Liver (tissue), 9 donors: Measurements from ENCODE around the gene DERL3. TPM values are rescaled to one million over a fixed set of nuclear protein-coding genes. Genes with fewer than 3 reads are reported as not detected.

ENCODE experiments used
- DNase-seq: peaks from one replicate; pipeline ENCODE4 v3.0.0-alpha.2; 2017; ENCODE audit warnings: low spot score
- H3K27ac ChIP-seq, 2 donors: one replicate each; pipeline ENCODE4 v1.7.0; 2013; ENCODE audit warnings: inconsistent platforms in 2 of 2, low read length in 2 of 2, control low read depth in 1 of 2, low read depth in 1 of 2, mild to moderate bottlenecking in 1 of 2
- H3K27me3 ChIP-seq, 4 donors: one replicate each; pipeline versions ENCODE4 v1.6.1 to v1.7.0; 2013; ENCODE audit warnings: low read length in 3 of 4, inconsistent platforms in 1 of 4, mild to moderate bottlenecking in 1 of 4, moderate library complexity in 1 of 4; ENCODE audit not compliant: control insufficient read depth in 4 of 4, insufficient read depth in 4 of 4
- H3K36me3 ChIP-seq, 4 donors: one replicate each; pipeline versions ENCODE4 v1.6.1 to v1.7.0; 2013; ENCODE audit warnings: low read length in 3 of 4, mild to moderate bottlenecking in 3 of 4, low read depth in 1 of 4, moderate library complexity in 1 of 4; ENCODE audit not compliant: control insufficient read depth in 4 of 4, insufficient read depth in 3 of 4
- H3K4me1 ChIP-seq, 4 donors: one replicate each; pipeline versions ENCODE4 v1.6.1 to v1.7.0; 2013; ENCODE audit warnings: low read length in 3 of 4, mild to moderate bottlenecking in 3 of 4, moderate library complexity in 1 of 4; ENCODE audit not compliant: control insufficient read depth in 4 of 4, insufficient read depth in 4 of 4
- H3K4me3 ChIP-seq, 3 donors: one replicate each; pipeline versions ENCODE4 v1.6.1 to v1.7.0; 2013; ENCODE audit warnings: low read length in 3 of 3, control low read depth in 1 of 3, low read depth in 1 of 3, mild to moderate bottlenecking in 1 of 3
- H3K9ac ChIP-seq, 2 donors: one replicate each; pipeline ENCODE4 v1.7.0; 2013; ENCODE audit warnings: low read length in 2 of 2, mild to moderate bottlenecking in 2 of 2, moderate library complexity in 2 of 2, control low read depth in 1 of 2, low read depth in 1 of 2
- H3K9me3 ChIP-seq, 4 donors: one replicate each; pipeline versions ENCODE4 v1.6.1 to v1.7.0; 2013; ENCODE audit warnings: low read length in 3 of 4; ENCODE audit not compliant: control insufficient read depth in 4 of 4
- EGR1 ChIP-seq, 2 donors: IDR thresholded peaks; 2 replicates each; pipeline ENCODE4 v1.6.1; 2016 to 2018; ENCODE audit warnings: antibody characterized with exemption in 2 of 2, low read depth in 2 of 2
- FOXA1 ChIP-seq: IDR thresholded peaks from 2 replicates; pipeline ENCODE4 v1.6.1; 2016; ENCODE audit warnings: antibody characterized with exemption
- FOXA2 ChIP-seq: IDR thresholded peaks from 2 replicates; pipeline ENCODE4 v1.6.1; 2016; ENCODE audit warnings: antibody characterized with exemption
- GABPA ChIP-seq, 2 donors: IDR thresholded peaks in 1 of 2; conservative IDR thresholded peaks in 1 of 2; 2 replicates each; pipeline ENCODE4 v1.6.1; 2016; ENCODE audit warnings: antibody characterized with exemption in 2 of 2, mild to moderate bottlenecking in 1 of 2, moderate library complexity in 1 of 2
- HNF4A ChIP-seq, 2 donors: conservative IDR thresholded peaks; 2 replicates each; pipeline ENCODE4 v1.6.1; 2016; ENCODE audit warnings: antibody characterized with exemption in 2 of 2, mild to moderate bottlenecking in 2 of 2
- HNF4G ChIP-seq: IDR thresholded peaks from 2 replicates; pipeline ENCODE4 v1.6.1; 2016; ENCODE audit warnings: antibody characterized with exemption
- JUND ChIP-seq, 2 donors: IDR thresholded peaks; 2 replicates each; pipeline ENCODE4 v1.6.1; 2016; ENCODE audit warnings: antibody characterized with exemption in 2 of 2
- NR2F2 ChIP-seq: IDR thresholded peaks from 2 replicates; pipeline ENCODE4 v1.6.1; 2016; ENCODE audit warnings: antibody characterized with exemption
- RXRA ChIP-seq, 2 donors: IDR thresholded peaks; 2 replicates each; pipeline ENCODE4 v1.6.1; 2017 to 2018; ENCODE audit warnings: antibody characterized with exemption in 2 of 2, mild to moderate bottlenecking in 1 of 2
- SP1 ChIP-seq: IDR thresholded peaks from 2 replicates; pipeline ENCODE4 v1.6.1; 2018; ENCODE audit warnings: antibody characterized with exemption, mild to moderate bottlenecking
- YY1 ChIP-seq: IDR thresholded peaks from 2 replicates; pipeline ENCODE4 v1.6.1; 2016; ENCODE audit warnings: antibody characterized with exemption, mild to moderate bottlenecking
- WGBS: extraction: QIAGEN DNeasy Blood & Tissue Kit; methylation state at CpG from one replicate; pipeline ENCODE4 v1.1.7; 2013; 5-methylcytosine and 5-hydroxymethylcytosine counted together
- polyA plus RNA-seq, 2 donors: library from polyadenylated mRNA; stranded (reverse) in 1 of 2; unstranded in 1 of 2; fragments of 200-250 nt in 1 of 2; fragments of >200 nt in 1 of 2; fragmentation: Nextera tagmentation in 1 of 2; extraction: Ambion mirVana in 1 of 2; gene quantifications; one replicate each; pipeline versions ENCODE4 v1.2.1 to v1.2.3, GENCODE V29; 2013 to 2015
- total RNA-seq, 2 donors: library from RNA; depleted of rRNA; stranded (reverse); fragments of >200 nt; gene quantifications; one replicate each; pipeline ENCODE4 v1.2.3, GENCODE V29; 2014
- TF ChIP-seq, protein P1 (sequence below): IDR thresholded peaks from 2 replicates; pipeline ENCODE4 v1.6.1; 2016; ENCODE audit warnings: antibody characterized with exemption
- TF ChIP-seq, protein P2 (sequence below): IDR thresholded peaks from 2 replicates; pipeline ENCODE4 v1.6.1; 2016; ENCODE audit warnings: antibody characterized with exemption, mild to moderate bottlenecking
- TF ChIP-seq, protein P3 (sequence below): fragments of 150-350 bp; IDR thresholded peaks from 2 replicates; pipeline ENCODE4 v1.5.1; 2017; ENCODE audit warnings: improper control_type of control experiment, low read depth, low read length; ENCODE audit not compliant: missing input control
- TF ChIP-seq, protein P4 (sequence below): IDR thresholded peaks from 2 replicates; pipeline ENCODE4 v1.6.1; 2016; ENCODE audit warnings: antibody characterized with exemption
- donor health status: healthy.
- donor health status: healthy.
- donor health status: healthy.
- donor health status: healthy.
- donor health status: healthy.

DERL3 gene
- total and polyA plus RNA-seq, 4 donors = 1.0 to 9.3 (median 3.9) TPM

GRCh38 chr22:23801238-23801821, 37.5 kb downstream of the DERL3 start:
- Histone ChIP-seq H3K4me3 (no peak overlapping the region), H3K4me1 (peaks cover 3 to 12% (median 9%) of the 10 kb centered on the region in 4 donors), H3K27ac (no peak overlapping the region), H3K27me3 (no peaks in the 10 kb centered on the region), H3K36me3 (peaks cover 8 to 59% (median 31%) of the 10 kb centered on the region in 4 donors), H3K9me3 (no peaks in the 10 kb centered on the region), H3K9ac (no peak overlapping the region)
- DNase-seq = no peak
- no peak for TF ChIP-seq RXRA (IDR thresholded peaks at IDR 0.05)
- TF ChIP-seq HNF4A (conservative IDR thresholded peaks at IDR 0.05) = no peak
- no peak for TF ChIP-seq YY1
- no peak for TF ChIP-seq EGR1 (IDR thresholded peaks at IDR 0.05; ENCODE audit: low read depth in 2 of 2)
- no peak for TF ChIP-seq SP1
- TF ChIP-seq, protein P1, sequence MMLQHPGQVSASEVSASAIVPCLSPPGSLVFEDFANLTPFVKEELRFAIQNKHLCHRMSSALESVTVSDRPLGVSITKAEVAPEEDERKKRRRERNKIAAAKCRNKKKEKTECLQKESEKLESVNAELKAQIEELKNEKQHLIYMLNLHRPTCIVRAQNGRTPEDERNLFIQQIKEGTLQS = no peak
- no peak for TF ChIP-seq FOXA2
- TF ChIP-seq FOXA1 = no peak
- TF ChIP-seq GABPA (IDR thresholded peaks at IDR 0.05 in 1 of 2, conservative IDR thresholded peaks at IDR 0.05 in 1 of 2) = no peak
- TF ChIP-seq, protein P2, sequence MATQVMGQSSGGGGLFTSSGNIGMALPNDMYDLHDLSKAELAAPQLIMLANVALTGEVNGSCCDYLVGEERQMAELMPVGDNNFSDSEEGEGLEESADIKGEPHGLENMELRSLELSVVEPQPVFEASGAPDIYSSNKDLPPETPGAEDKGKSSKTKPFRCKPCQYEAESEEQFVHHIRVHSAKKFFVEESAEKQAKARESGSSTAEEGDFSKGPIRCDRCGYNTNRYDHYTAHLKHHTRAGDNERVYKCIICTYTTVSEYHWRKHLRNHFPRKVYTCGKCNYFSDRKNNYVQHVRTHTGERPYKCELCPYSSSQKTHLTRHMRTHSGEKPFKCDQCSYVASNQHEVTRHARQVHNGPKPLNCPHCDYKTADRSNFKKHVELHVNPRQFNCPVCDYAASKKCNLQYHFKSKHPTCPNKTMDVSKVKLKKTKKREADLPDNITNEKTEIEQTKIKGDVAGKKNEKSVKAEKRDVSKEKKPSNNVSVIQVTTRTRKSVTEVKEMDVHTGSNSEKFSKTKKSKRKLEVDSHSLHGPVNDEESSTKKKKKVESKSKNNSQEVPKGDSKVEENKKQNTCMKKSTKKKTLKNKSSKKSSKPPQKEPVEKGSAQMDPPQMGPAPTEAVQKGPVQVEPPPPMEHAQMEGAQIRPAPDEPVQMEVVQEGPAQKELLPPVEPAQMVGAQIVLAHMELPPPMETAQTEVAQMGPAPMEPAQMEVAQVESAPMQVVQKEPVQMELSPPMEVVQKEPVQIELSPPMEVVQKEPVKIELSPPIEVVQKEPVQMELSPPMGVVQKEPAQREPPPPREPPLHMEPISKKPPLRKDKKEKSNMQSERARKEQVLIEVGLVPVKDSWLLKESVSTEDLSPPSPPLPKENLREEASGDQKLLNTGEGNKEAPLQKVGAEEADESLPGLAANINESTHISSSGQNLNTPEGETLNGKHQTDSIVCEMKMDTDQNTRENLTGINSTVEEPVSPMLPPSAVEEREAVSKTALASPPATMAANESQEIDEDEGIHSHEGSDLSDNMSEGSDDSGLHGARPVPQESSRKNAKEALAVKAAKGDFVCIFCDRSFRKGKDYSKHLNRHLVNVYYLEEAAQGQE = no peak
- WGBS = 96% methylated on average over 11 of the region's 11 CpGs

DNA sequence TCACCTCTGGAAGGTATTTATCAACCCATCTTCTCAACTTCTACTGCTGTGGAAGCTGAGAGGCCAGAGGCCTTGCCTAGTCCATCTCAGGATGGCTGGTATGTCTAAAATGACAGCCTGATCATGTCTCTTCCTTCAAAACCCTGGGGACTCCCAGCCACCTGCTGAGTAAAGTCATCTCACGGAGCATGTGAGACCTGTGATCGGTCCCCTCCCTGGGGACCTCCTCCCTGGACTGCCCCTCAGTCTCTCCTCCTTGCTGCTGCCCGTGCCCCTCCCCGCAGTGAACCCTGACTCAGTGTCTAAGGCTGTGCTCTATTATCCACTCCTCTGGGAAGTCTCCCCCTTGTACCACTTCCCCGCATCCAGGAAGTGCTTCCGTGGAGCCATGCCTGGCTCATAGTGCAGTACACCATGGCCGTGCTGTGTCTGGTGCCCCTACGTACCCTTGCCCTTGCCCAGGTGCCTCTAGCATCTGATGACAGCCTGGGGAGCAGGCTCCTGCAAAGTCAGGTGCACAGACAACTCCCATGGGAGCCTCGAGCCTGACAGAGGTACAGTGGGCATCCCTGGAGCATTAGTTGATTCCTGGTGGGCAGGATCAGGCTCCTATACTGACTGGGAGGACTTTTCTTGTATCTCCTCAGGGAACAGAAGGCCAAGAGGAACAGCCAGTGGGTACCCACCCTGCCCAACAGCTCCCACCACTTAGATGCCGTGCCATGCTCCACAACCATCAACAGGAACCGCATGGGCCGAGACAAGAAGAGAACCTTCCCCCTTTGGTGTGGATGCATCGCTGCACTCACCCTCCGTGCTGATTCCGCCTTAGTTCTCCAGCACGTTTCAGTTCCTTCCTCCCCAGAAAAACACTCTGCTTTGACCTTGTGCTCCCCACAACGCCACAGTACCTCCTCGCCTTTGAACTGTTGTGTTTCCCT, 38.2 kb downstream of the DERL3 start:
- TF ChIP-seq EGR1 (IDR thresholded peaks at IDR 0.05; ENCODE audit: low read depth in 2 of 2) = no peak
- TF ChIP-seq FOXA2 = no peak
- no peak for TF ChIP-seq RXRA (IDR thresholded peaks at IDR 0.05)
- no peak for TF ChIP-seq YY1
- TF ChIP-seq NR2F2 = no peak
- TF ChIP-seq, protein P3, sequence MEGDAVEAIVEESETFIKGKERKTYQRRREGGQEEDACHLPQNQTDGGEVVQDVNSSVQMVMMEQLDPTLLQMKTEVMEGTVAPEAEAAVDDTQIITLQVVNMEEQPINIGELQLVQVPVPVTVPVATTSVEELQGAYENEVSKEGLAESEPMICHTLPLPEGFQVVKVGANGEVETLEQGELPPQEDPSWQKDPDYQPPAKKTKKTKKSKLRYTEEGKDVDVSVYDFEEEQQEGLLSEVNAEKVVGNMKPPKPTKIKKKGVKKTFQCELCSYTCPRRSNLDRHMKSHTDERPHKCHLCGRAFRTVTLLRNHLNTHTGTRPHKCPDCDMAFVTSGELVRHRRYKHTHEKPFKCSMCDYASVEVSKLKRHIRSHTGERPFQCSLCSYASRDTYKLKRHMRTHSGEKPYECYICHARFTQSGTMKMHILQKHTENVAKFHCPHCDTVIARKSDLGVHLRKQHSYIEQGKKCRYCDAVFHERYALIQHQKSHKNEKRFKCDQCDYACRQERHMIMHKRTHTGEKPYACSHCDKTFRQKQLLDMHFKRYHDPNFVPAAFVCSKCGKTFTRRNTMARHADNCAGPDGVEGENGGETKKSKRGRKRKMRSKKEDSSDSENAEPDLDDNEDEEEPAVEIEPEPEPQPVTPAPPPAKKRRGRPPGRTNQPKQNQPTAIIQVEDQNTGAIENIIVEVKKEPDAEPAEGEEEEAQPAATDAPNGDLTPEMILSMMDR = no peak
- TF ChIP-seq, protein P4, sequence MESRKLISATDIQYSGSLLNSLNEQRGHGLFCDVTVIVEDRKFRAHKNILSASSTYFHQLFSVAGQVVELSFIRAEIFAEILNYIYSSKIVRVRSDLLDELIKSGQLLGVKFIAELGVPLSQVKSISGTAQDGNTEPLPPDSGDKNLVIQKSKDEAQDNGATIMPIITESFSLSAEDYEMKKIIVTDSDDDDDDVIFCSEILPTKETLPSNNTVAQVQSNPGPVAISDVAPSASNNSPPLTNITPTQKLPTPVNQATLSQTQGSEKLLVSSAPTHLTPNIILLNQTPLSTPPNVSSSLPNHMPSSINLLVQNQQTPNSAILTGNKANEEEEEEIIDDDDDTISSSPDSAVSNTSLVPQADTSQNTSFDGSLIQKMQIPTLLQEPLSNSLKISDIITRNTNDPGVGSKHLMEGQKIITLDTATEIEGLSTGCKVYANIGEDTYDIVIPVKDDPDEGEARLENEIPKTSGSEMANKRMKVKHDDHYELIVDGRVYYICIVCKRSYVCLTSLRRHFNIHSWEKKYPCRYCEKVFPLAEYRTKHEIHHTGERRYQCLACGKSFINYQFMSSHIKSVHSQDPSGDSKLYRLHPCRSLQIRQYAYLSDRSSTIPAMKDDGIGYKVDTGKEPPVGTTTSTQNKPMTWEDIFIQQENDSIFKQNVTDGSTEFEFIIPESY = no peak
- no peak for TF ChIP-seq FOXA1
- TF ChIP-seq SP1 = no peak
- TF ChIP-seq GABPA (IDR thresholded peaks at IDR 0.05 in 1 of 2, conservative IDR thresholded peaks at IDR 0.05 in 1 of 2) = no peak
- TF ChIP-seq HNF4G = no peak
- no peak for TF ChIP-seq JUND (IDR thresholded peaks at IDR 0.05)
- DNase-seq = no peak
- H3K36me3 ChIP-seq = peaks cover 11 to 58% (median 33%) of the 10 kb centered on the region in 4 donors
- no peaks in the 10 kb centered on the region for H3K9me3 ChIP-seq
- no peak overlapping the region for H3K9ac ChIP-seq
- H3K4me1 ChIP-seq = peaks cover 3 to 12% (median 9%) of the 10 kb centered on the region in 4 donors
- WGBS = 95% methylated on average over 18 of the region's 18 CpGs
- no peaks in the 10 kb centered on the region for H3K27me3 ChIP-seq
- H3K27ac ChIP-seq = no peak overlapping the region
- no peak overlapping the region for H3K4me3 ChIP-seq
